ENCODE results near the gene EIF2S2.

Gene EIF2S2

DNA sequence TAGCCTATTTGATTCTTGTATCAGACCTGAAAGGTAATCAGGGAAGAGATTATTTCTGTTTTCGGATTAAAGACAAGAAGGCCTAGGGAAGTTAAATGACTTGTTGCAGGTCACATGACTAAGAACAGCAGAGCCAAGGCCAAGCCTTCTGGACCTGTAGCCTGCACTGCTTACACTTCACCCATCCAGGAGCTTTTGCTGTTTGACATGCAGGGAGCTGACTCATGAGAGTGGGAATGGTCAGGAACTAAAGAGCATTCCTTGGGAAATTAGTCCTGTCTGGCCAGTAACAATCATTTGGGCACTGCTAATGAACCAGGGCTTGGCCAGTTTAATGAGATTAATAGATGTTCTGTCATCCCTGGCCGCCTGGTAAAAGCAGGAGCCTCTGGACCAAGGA, 46.8 kb downstream of the EIF2S2 start:
- no peak for DNase-seq (ENCODE audit: low read depth in 1 of 2, low spot score in 1 of 2)

DNA sequence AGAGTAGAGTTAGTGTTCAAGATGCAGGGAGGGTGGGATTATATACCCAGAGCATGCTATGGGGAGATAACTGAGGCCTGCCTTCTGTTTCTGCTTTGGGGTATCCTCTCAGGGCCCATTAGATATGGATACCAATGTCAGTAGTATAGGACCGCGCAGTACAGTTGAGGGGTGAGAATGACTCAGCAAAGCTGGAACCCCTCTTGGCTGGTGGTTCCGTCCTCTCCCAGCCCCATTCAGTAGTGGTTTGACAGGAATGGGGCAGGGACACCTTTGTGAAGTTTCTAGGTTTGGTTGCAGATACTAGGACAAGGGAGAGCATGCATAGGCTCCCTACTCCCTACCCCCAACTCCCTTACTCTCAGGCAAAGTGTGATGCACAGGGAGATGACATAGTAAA, 47.8 kb downstream of the EIF2S2 start:
- DNase-seq (ENCODE audit: low read depth in 1 of 2, low spot score in 1 of 2) = no peak

DNA sequence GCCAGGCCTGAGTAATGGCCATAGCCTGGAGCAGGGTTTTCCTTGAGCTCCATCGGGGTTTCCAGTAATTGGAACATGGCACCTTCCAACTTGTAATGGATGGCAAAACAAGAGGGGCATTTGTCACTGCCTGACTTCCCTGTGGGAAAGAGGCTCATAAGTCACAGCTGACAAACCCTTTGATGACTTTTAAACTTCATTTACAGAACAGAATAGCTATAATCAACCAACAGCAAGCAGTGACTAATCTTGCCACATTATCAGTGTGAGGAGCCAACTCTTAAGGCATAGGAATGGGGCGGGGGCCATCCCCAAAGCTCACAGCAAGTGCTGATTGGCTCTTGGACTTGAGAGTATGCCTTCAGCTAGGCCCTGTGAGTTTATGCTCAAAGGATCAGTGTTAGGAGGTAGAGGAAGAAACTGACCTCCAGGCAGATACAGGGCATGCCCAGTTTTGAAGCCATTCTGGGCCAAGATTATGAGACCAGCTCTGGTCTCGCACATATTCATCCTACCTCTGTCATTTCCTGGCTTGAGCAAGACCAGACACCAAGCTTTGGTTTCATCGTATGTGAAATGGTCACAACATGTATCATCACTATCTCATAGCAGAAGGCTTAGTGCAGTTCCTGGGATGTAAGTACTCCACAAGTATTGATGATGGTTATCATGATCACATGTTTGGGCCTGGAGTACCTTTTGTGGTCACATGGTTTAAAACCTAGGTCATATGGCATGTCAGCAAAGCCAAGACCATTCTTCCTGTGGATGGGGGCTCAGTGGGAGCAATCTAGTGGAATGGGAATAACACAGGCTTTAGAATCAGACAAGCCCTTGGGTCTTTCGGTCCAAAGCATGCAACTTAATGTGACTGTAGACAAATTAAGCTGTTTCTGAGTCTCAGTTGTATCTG, 49.2 kb downstream of the EIF2S2 start:
- DNase-seq (ENCODE audit: low read depth in 1 of 2, low spot score in 1 of 2) = no peak

DNA sequence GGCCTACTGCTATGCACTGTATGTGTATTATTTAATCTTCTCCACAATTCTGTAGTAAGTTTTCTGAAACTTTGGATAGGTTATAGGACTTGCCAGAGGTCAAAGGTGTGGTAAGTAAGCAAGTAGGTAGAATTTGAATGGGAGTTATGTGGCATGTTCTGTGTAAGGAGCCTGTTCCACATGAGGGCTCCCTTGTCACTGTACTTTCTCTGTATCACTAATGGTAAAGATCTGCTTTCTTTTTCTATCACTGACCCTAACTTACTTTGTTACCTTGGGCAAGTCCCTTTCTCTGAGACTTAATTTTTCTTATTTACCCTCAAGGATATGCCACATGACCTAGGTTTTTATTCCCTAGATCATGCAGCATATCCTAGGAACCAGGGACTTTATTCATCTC, 50.3 kb downstream of the EIF2S2 start:
- DNase-seq (ENCODE audit: low read depth in 1 of 2, low spot score in 1 of 2) = no peak

DNA sequence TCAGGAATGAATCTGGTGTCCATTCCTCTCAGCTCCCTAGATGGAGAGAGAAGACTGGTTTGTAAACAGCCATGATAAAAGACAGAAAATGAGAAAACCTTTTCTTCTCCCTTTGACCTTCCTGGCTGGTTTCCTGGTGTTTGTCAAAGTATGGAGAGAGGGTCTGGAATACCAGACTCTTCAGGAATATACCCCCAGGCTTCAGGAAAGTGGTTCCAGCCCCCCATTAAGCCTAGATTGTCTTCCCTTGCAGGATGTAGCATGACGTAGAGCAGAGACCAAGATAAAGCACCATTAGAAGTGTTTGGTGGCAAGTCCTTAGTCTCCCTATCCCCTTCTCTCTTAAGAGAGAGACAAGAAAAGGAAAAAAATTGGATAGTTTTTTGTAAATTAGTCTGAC, 51.1 kb downstream of the EIF2S2 start:
- no peak for DNase-seq (ENCODE audit: low read depth in 1 of 2, low spot score in 1 of 2)

DNA sequence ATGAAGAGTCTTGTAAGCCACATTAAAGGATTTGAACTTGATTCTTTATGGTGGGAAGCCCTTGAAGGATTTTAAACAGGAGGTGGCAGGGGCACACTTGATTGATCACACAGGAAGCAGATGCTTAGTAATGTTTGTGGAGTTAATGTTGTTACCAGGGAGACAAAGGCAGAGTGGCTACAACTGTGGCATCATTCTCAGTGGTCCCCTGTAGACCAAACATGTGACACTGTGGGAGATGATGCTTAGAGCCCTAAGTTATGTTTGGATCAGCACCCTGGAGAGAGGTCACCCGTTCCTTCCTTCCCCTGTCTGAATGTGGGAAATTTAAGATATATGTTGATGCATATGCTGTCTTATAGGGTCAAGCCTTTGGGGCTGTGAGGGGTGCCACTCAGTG, 53.2 kb downstream of the EIF2S2 start:
- no peak for DNase-seq (ENCODE audit: low read depth in 1 of 2, low spot score in 1 of 2)

DNA sequence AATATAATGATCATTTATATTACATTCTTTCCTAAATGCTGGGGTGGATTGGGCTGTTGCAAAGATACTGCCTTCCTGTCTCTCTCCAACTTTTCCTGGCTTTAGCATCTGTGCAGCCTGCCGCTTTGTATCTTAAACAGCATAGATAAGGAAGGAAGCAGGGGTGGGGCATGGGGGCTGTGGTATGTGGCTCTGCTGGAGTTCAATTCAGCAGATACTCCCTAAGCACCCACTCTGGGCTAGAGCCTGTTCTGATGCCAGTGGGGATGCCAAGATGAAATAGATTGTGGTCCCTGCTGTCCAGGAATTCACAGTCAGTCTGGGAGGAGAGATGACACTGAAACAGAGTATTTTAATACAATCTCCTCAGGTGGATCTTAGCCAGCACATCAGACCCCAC, 56.8 kb downstream of the EIF2S2 start:
- no peak for DNase-seq (ENCODE audit: low read depth in 1 of 2, low spot score in 1 of 2)

DNA sequence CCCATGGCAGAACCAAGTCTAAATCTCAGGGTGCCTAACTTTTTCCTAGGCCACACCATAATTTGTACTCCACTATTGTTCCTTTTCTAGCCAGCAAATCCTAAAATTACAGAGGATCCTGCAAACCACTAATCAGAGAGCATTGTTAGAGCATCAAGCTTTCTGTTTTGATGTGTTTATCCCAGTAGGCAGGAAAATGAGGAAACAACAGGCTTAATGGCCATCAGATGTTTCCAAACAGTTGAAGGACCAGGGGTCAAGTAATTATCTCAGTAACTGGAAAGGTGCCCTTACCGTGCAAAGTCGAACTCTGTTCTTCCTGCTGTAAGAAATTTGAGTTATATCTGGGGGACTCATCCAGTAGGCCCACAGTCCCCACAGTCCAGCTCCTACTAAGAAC, 59.6 kb downstream of the EIF2S2 start:
- DNase-seq (ENCODE audit: low read depth in 1 of 2, low spot score in 1 of 2) = no peak

DNA sequence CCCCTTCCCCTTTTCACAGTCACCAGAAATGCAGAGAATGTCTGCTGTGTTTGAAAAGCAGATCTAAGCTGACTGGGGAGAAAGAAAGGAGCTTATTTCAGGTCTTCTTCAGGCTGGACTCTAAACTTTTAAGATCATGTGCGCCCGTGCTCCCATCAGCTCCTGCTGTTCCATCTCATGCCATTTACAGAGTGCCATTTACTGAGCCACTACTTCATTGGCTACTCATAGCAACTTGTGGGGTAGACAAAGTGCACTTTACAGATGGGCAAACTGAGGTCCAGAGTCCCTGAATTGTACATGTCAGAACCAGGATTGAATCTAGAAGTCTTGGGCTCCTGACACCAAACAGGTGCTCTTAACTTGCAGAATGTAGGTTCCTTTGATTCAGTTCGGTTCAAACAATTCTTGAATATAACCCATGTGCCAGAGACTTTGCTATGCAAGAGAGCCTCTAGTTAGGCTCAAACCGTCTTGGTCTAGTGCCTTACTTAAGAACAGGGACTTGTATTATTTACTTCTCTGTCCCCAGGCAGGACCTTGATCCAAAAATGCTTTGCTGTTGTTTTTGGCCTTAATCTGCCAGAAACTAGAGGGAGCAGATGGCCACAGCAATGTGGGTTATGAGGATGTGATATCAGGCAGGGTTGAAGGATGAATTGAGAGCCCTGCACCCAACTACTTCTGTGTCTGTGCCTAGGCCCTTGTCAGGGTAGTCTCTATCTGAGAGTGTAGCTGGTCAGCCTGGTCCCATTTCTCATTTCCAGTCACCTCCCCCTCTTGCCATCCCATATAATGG, 61.9 kb downstream of the EIF2S2 start:
- no peak for DNase-seq (ENCODE audit: low read depth in 1 of 2, low spot score in 1 of 2)

DNA sequence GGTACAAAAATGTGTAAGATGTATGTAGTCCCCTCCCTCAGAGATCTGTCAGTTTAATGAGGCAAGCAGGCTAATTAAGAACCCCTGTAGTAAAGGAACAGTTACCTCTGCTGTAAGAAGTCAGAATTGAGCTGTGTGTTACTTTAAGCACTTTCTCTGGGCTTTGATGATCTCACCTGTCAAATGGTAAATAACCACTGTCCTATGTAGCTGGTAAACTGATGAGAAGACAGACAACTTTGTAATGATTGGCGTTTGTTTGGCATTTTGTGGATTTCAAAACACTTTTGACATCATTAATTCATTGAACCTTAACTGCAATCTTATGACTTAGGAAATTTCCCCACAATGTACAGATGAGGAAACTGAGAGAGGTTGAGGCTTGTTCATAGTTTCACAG, 62.7 kb downstream of the EIF2S2 start:
- DNase-seq (ENCODE audit: low read depth in 1 of 2, low spot score in 1 of 2) = no peak

DNA sequence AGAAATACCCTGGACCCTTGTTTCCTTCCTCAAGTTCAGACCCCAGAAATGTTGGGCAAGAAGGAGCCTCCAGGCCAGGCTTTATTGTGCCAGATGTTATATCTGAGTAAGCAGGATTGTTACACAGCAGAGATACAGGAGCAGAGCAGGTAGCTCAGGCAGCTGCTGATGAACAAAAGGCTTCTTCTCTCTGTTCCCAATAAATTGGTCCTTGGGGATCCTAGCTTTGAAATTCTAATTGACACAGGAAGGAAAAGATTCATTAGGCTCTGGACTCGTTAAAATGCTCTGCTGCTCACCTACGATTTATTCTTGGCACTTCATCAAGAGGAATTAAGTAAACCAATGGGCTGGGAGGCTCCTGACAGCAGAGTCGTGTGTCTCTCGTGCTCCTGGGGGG, 64.1 kb downstream of the EIF2S2 start:
- DNase-seq (ENCODE audit: low read depth in 1 of 2, low spot score in 1 of 2) = no peak

DNA sequence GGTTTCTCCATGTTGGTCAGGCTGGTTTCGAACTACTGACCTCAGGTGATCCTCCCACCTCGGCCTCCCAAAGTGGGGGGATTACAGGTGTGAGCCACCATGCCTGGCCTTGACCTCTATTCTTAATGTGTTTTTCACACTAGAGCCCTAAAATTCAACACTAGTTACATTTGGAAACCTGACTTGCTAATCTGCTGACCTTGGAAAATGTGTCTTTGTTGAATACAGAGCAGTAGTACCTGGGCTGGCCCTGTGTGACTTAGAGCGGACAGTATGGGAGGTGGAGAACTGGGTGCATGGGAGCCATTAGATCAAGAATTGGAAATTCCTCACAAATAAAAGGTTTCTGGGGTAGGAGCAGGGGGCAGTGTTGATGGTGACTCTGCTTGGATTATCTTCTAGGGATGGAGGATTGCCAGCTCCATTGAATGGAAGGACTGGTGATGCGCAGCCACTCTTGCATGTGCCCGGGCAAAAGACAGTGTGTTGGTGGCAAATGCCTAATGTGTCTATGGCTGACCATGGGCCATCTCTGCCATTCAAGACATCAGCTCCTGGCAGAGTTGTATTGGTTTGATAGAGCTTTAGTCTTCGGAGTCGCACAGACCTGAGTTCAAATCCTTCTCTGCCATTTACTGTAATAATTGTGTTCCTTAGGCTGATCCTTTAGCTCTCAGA, 64.9 kb downstream of the EIF2S2 start:
- no peak for DNase-seq (ENCODE audit: low read depth in 1 of 2, low spot score in 1 of 2)

DNA sequence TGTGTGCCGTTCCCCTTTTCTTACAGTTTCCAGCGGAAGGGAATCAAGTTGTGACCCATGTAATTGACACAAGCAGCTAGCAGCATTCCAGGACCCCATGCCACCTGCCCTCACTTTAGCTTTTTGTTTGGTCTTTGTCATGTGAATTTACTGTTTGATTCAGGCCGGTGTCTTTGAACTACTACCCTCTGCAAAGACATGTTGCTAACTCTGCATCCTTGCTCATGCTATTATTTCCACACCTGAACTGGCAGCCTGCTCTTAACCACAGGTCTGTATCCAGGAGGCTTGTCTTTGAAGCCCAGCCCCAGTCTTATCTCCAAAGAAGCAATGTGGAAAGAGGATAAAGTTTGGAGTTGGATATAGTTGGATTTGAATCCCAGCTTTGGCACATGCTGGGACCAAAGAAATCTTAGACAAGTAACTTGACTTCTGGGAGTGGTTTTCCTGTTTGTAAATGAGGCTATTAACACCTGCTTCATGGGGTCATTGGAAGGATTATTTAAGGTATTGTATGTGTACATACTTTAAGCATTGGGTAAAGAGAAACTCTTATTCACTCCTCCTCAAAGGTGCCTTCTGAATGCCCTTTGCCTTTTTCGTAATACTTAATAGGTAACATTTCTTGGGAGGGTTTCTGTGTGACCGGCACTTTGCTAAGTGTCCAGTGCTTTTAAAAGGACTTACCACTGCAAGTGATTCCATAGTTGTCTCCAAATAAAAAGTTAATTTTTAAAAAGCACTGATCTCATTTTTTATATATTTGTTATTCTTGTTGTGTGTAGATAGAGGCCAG, 65.9 kb downstream of the EIF2S2 start:
- no peak for DNase-seq (ENCODE audit: low read depth in 1 of 2, low spot score in 1 of 2)

DNA sequence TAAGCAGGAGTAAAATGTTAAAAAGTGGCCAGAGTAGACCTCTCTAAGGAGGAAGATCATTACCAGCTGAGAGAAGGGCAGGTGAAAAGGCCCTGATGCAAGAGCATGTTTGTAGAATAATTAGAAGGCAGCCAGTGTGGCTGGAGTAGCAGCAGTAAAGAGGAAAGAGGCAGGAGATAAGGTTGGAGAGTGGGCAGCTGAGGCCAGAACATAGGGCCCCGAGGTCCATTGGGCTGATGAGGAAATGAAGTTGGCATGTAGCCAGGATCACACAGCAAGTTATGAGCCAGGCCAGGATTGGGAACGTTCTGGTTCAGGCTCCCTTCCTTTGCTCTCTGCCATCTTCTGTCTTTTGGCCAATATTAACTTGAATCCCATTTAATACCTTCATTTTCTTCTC, 66.7 kb downstream of the EIF2S2 start:
- no peak for DNase-seq (ENCODE audit: low read depth in 1 of 2, low spot score in 1 of 2)

DNA sequence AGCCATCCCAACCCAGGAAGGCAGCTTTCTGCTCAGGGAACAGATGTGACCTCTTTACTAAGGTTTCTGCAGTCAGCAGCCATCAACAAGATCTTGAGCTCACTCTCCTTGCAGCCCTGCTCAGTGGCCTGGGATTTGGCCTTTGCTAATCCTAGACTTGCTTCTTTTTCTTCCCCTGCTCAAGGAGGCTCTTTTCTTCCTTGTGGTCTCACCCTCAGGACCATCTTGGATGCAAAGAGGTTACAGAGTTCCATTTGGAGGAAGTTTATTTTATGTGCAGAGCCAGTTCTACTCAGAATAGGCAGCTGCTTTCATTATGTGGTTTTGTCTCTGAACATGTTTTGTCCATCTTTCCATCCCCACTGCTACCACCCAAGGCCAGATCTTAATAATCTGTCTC, 69.0 kb downstream of the EIF2S2 start:
- no peak for DNase-seq (ENCODE audit: low read depth in 1 of 2, low spot score in 1 of 2)

DNA sequence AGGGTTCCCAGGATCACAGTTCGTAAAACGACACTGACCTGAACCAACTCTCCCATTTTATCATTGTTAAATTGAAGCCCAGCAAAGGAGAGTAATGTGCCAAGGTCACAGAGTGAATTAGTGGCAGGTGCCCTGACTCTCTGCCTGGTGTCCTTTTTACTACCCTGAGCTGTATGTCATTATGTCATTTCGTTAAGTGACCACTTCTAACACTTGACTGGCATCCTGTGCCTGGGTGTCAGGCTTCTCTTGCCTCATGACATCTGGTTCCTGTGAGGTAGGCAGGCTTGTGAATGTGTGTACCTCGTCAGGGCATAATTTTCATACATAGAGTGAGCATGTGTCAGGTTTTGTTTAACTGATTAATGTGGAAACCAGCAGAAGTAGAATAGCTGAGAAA, 69.8 kb downstream of the EIF2S2 start:
- no peak for DNase-seq (ENCODE audit: low read depth in 1 of 2, low spot score in 1 of 2)

DNA sequence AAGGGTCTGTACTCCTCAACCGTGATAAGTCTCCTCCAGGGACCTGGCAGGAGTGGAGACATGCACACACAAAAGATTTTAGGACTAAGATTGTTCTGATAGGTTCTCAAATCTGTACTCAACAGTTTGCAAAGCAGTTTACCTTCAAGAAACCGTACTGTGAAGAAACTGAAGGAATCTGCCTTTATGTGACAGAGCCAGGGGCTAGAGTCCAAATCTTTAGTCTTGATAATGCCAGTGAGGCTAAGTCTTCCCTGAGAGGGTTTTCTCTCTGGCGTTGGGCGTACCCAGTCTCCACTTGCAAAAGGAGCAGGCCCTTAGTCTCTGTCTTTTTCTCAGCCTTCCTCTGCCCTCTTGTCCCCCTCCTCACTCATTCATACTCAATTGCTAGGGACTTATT, 70.8 kb downstream of the EIF2S2 start:
- DNase-seq (ENCODE audit: low read depth in 1 of 2, low spot score in 1 of 2) = no peak

DNA sequence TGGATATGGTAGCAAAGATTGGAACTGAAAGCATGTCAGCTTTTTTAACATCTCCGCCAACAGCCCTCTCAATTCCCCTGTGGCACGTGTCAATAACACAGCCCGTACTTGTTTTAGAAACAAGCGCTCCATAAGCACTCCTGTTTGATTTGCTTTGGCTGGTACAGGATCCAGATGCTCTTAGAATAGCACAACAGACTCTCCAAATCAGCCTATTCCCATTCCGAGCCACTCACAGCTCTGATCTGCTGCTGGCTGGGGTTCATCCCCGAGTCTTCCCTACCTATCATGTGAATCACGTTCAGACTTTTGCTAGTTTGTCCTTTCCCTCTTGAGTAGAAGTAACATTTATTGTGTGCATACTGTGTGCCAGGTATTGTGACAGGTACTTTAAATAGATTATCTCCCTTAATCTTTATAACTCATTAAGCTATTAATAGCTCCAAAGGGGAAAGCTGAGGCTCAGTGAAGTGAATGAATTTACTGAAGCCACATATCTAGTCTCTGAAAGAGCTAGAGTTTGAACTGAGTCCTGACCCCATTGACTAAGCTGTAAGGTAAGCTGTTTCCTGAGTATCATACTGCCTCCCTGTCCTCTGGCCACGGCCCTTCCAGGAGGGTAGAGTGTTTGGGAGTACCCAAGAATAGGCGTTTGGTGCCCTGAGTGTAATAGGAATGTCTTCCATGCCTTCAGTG, 71.6 kb downstream of the EIF2S2 start:
- DNase-seq (ENCODE audit: low read depth in 1 of 2, low spot score in 1 of 2) = no peak
